Measurements from ENCODE around the gene GAL3ST2. TPM values are rescaled to one million over a fixed set of nuclear protein-coding genes. Genes with fewer than 3 reads are reported as not detected.
A peak's percentile ranks its signal among the peaks of the same experiment; 100 is the strongest.

GAL3ST2 gene
- total RNA-seq, 4 donors from 2014 or later = 50.8 to 364 (median 76.0) TPM

DNA sequence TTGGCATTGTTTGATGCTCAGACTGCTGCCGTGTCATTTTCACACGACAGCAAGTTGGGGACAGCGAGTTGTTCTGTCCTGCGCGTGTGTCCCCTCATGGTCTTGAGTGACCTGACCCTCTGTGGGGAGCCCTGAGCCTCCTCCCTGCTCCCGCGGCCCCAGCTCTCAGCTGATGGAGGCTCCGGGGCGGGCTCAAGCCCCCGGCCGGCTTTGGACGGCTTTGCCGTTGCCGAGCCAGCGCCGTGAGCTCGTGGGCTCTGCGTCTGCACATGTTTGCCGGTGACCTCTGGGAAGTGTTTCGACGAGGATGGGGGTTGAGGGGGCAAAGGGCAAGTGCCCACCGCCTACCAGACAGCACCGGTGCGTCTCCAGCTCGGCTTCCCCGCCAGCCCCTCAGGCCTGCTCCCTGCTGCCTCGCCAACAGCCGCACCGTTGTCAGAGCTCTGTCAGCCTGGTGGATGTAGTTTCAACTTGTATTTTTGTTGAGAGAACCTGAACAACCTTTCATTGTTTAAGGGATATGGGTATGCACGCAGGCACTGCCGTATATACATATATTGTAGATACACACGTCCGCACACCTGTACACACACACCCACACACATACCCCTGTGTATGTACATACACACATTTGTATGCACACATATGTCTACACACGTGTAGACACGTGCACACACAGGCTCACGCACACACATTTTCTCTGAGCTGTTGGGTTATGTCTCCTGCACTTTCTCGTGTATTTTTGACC, 68.4 kb downstream of the GAL3ST2 start:
- no peak for TF ChIP-seq POLR2AphosphoS5 (IDR thresholded peaks at IDR 0.05)
- no peak for TF ChIP-seq EP300 (IDR thresholded peaks at IDR 0.05; ENCODE audit: low read depth)
- TF ChIP-seq POLR2A (IDR thresholded peaks at IDR 0.05) = no peak
- no peak for TF ChIP-seq CTCF (IDR thresholded peaks at IDR 0.05)
- Histone ChIP-seq H3K9me3 (no peaks in the 10 kb centered on the region), H3K4me3 (peak overlapping the region in 2 of 4 donors; percentile 35 to 48), H3K27ac (peak overlapping the region in 1 of 4 donors; percentile 63), H3K36me3 (no peaks in the 10 kb centered on the region), H3K27me3 (no peaks in the 10 kb centered on the region), H3K4me1 (peaks cover 0 to 20% (median 13%) of the 10 kb centered on the region in 4 donors)
- DNase-seq = no peak
- intact Hi-C loops (cut with DNase I; ENCODE audit: low total_unique reads) = loop anchor here (5.0 kb wide), 1 partner anchor 858 kb away; no protein-coding TSS in a partner anchor
- in situ Hi-C loops (cut with MboI; ENCODE audit: low pct_ligation_motif_present in 1 of 4, low pct_unique_long_range_greater_than_20kb in 1 of 4, low sequenced_read_pairs in 3 of 4) = no loop called here
- 83 to 86% methylated on average over 8 to 33 of the region's 37 CpGs for WGBS, 2 donors (ENCODE audit: low coverage in 1 of 2)

- Histone ChIP-seq H3K4me3 (no peak overlapping the region), H3K36me3 (no peaks in the 10 kb centered on the region), H3K4me1 (peaks cover 0 to 20% (median 13%) of the 10 kb centered on the region in 4 donors), H3K9me3 (no peaks in the 10 kb centered on the region), H3K27ac (no peak overlapping the region), H3K27me3 (no peaks in the 10 kb centered on the region)
- TF ChIP-seq POLR2AphosphoS5 (IDR thresholded peaks at IDR 0.05) (no peak), POLR2A (IDR thresholded peaks at IDR 0.05) (no peak), EP300 (IDR thresholded peaks at IDR 0.05; ENCODE audit: low read depth) (no peak), CTCF (IDR thresholded peaks at IDR 0.05) (no peak)
- in situ Hi-C loops (cut with MboI; ENCODE audit: low pct_ligation_motif_present in 1 of 4, low pct_unique_long_range_greater_than_20kb in 1 of 4, low sequenced_read_pairs in 3 of 4) (no loop called here), intact Hi-C loops (cut with DNase I; ENCODE audit: low total_unique reads) (loop anchor here (5.0 kb wide), 1 partner anchor 859 kb away; no protein-coding TSS in a partner anchor)
- 74 to 88% methylated on average over 9 to 20 of the region's 22 CpGs for WGBS, 2 donors (ENCODE audit: low coverage in 1 of 2)
- DNase-seq = no peak
These were observed 69.8 kb downstream of the GAL3ST2 start for GRCh38 chr2:241846406-241846805.

DNA sequence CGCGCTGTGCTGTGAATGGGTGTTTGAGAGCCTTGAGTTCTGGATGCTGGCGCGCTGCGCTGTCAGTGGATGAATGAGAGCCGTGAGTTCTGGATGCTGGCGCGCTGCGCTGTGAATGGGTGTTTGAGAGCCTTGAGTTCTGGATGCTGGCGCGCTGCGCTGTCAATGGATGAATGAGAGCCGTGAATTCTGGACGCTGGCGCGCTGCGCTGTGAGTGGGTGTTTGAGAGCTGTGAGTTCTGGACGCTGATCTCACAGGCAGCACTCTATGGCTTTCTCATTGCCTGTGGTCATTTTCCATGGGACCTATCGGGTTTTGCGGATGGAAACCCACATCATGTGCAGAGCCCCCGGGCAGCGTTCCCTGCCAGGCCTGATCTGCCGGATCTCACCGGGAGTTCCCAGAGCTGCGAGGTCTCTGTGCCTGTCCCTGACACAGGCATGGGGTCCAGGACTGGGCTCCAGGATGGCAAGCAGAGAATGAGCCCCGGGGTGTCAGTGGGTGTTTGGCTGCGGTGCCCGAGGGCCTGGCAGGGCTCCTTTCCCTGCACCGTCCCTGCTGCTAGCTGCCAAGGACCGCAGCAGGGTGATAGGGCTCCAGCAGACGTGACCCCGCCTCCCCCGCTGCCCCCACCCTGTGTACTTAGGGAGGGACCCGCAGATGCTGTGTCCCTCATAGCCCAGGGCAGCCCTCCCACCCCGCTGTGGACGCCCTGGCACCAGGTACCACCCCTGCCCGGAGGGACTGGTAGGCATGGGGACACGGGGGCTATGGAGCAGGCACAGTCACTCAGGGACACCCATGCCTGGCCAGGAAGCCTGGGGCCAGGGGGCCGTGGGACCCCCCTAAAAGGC, 72.4 kb downstream of the GAL3ST2 start:
- TF ChIP-seq POLR2AphosphoS5 (IDR thresholded peaks at IDR 0.05) (no peak), POLR2A (IDR thresholded peaks at IDR 0.05) (no peak), CTCF (IDR thresholded peaks at IDR 0.05) (no peak)
- H3K4me1 ChIP-seq = peaks cover 0 to 12% (median 10%) of the 10 kb centered on the region in 4 donors
- intact Hi-C loops (cut with DNase I; ENCODE audit: low total_unique reads) (loop anchor here (5.0 kb wide), 1 partner anchor 862 kb away; no protein-coding TSS in a partner anchor), in situ Hi-C loops (cut with MboI; ENCODE audit: low pct_ligation_motif_present in 1 of 4, low pct_unique_long_range_greater_than_20kb in 1 of 4, low sequenced_read_pairs in 3 of 4) (no loop called here)
- no peaks in the 10 kb centered on the region for H3K27me3 ChIP-seq
- no peak overlapping the region for H3K4me3 ChIP-seq
- WGBS, 2 donors (ENCODE audit: low coverage in 1 of 2) = 88% methylated on average over 30 of the region's 39 CpGs; no CpG with 5 or more reads in 1 of the 2 donors
- no peaks in the 10 kb centered on the region for H3K9me3 ChIP-seq
- no peak for DNase-seq
- H3K36me3 ChIP-seq = no peaks in the 10 kb centered on the region
- H3K27ac ChIP-seq = no peak overlapping the region
